HUES6 (cell line): Measurements from ENCODE around the gene FBLN2.

Experiments
- H3K27ac ChIP-seq: 2 replicates; pipeline ENCODE4 v1.7.0; 2013; ENCODE audit warnings: low read depth, mild to moderate bottlenecking, low read length, inconsistent platforms
- H3K27me3 ChIP-seq: 2 replicates; pipeline ENCODE4 v1.6.1; 2013; ENCODE audit warnings: low read length; ENCODE audit not compliant: control insufficient read depth, insufficient read depth
- H3K36me3 ChIP-seq: 2 replicates; pipeline ENCODE4 v1.6.1; 2013; ENCODE audit warnings: low read length; ENCODE audit not compliant: control insufficient read depth, insufficient read depth
- H3K4me1 ChIP-seq: 2 replicates; pipeline ENCODE4 v1.6.1; 2013; ENCODE audit warnings: low read length; ENCODE audit not compliant: control insufficient read depth, insufficient read depth
- H3K4me3 ChIP-seq: 2 replicates; pipeline ENCODE4 v1.5.1; 2013; ENCODE audit warnings: low read depth, low read length
- H3K9ac ChIP-seq: one replicate; pipeline ENCODE4 v1.6.1; 2013; ENCODE audit warnings: mild to moderate bottlenecking, low read length
- H3K9me3 ChIP-seq: 2 replicates; pipeline ENCODE4 v1.6.1; 2013; ENCODE audit warnings: low read depth, low read length; ENCODE audit not compliant: control insufficient read depth, insufficient read depth

FBLN2 gene

GRCh38 chr3:13570391-13571194, 21.7 kb downstream of the FBLN2 start:
- H3K9me3 ChIP-seq, result no peaks in the 10 kb centered on the region
- no peaks in the 10 kb centered on the region for H3K36me3 ChIP-seq
- no peak overlapping the region for H3K4me3 ChIP-seq
- no peaks in the 10 kb centered on the region for H3K27me3 ChIP-seq
- no peak overlapping the region for H3K27ac ChIP-seq
- peaks cover 38% of the 10 kb centered on the region for H3K4me1 ChIP-seq
- no peak overlapping the region for H3K9ac ChIP-seq

GRCh38 chr3:13571264-13571663, 22.3 kb downstream of the FBLN2 start:
- H3K4me3 ChIP-seq, result no peak overlapping the region
- H3K9ac ChIP-seq, result no peak overlapping the region
- H3K9me3 ChIP-seq, result no peaks in the 10 kb centered on the region
- no peak overlapping the region for H3K27ac ChIP-seq
- no peaks in the 10 kb centered on the region for H3K27me3 ChIP-seq
- peaks cover 38% of the 10 kb centered on the region for H3K4me1 ChIP-seq
- H3K36me3 ChIP-seq, result no peaks in the 10 kb centered on the region

GRCh38 chr3:13571831-13572750, 23.2 kb downstream of the FBLN2 start:
- Histone ChIP-seq H3K9ac (no peak overlapping the region), H3K27me3 (no peaks in the 10 kb centered on the region), H3K4me1 (peaks cover 39% of the 10 kb centered on the region), H3K36me3 (no peaks in the 10 kb centered on the region), H3K4me3 (no peak overlapping the region), H3K9me3 (no peaks in the 10 kb centered on the region), H3K27ac (no peak overlapping the region)

DNA sequence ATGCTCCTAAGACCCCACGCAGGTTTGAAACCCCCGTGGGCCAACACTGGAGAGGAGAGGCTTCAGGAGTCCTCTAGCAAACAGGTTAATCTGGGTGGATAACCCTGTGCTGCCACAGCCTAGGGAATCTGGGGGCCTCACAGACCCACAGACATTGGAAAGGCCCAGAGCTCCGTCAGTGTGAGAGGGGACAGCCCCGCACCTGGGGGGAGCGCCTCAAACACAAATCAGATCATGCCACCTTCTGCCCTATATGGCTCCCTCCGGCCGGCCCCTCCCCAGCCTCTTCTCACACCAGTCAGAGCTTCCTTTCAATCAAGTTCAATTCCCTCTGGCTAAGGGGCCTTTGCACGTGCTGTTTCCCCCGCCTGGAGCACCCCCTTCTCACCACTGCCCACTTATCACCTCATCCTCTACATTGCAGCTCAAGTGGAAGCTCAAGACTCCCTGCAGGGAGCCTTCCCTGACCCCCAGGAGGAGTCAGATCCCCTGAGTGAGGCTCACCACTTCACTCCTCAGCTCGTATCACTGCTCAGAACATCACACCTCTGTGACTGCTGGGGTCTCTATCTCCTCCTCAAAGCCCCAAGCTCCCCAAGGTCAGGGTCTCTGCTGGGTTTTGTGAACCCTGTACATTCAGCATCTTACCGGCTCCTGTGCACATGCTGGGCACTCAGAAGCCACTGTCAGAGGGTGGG, 24.1 kb downstream of the FBLN2 start:
- H3K9me3 ChIP-seq, result no peaks in the 10 kb centered on the region
- H3K4me1 ChIP-seq, result peaks cover 39% of the 10 kb centered on the region
- H3K27ac ChIP-seq, result no peak overlapping the region
- H3K4me3 ChIP-seq, result no peak overlapping the region
- no peaks in the 10 kb centered on the region for H3K27me3 ChIP-seq
- no peaks in the 10 kb centered on the region for H3K36me3 ChIP-seq
- no peak overlapping the region for H3K9ac ChIP-seq

DNA sequence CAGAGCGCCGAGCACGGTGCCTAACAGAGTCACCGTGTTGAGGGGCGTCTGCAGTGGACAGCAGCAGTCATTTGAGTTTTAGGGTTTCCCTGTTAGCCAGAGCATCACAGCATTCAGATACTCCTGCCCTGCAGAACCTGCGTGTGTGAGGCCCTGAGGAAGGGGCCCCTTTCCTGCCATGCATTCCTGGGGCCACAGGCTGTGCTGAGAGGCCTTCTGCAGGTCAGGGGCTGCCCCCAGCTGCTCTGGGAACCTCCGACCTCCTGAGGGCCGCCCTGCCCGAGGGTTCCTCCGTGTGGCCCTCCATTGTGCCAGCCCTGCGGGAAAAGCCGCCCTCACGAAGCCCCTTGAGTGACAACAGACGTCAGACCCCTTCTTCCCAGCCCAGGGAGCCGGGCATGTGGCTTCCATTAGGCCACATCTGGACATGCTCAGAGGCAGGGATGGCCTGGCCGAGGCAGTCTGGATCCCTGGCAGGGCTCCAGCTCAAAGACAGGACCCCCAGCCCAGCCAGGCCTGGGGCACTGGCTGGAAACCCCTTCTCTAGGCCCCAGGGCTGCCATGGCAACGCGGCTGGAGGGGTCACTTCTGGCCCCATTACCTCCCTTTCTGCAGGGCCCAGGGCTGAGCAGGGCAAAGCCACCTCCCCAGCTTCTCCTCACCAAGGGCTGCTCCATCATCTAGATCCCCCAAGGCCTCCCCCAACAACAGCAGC, 25.3 kb downstream of the FBLN2 start:
- H3K36me3 ChIP-seq, result no peaks in the 10 kb centered on the region
- no peaks in the 10 kb centered on the region for H3K9me3 ChIP-seq
- no peak overlapping the region for H3K27ac ChIP-seq
- peaks cover 30% of the 10 kb centered on the region for H3K4me1 ChIP-seq
- peak overlapping the region; percentile 15 for H3K9ac ChIP-seq
- no peak overlapping the region for H3K4me3 ChIP-seq
- no peaks in the 10 kb centered on the region for H3K27me3 ChIP-seq

- peak overlapping the region; percentile 49 for H3K9ac ChIP-seq
- no peak overlapping the region for H3K4me3 ChIP-seq
- H3K4me1 ChIP-seq, result peaks cover 29% of the 10 kb centered on the region
- no peaks in the 10 kb centered on the region for H3K27me3 ChIP-seq
- H3K36me3 ChIP-seq, result no peaks in the 10 kb centered on the region
- no peaks in the 10 kb centered on the region for H3K9me3 ChIP-seq
- H3K27ac ChIP-seq, result no peak overlapping the region
Observed at GRCh38 chr3:13574798-13575451, 26.0 kb downstream of the FBLN2 start.

DNA sequence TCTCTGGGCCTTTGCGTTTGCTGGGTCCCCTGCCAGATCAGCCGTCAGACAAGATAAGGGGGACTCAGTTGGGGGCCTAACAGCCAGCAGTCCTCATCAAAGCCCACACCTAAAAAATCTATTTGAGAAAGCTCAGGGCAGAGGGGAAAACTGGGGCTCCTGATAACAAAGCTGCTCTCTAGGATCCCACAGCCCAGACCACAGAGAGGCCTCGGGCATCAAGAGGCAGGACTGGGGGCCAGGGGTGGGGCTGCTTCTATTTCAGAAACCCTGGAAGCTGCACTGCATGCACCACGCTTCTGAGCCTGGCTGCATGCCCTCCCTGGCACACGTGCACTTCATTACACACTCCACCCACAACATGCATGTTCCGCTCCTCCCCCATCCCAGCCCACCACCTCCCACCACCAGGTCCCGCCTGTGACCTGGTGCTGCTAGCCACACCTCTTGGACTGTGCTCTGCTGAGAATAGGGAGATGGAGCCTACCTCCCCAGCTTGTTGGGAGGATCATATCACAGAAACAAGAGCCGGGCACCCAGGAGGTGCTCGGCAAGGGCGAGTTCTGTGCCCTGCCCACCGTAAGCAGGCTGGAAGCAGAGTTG, 26.6 kb downstream of the FBLN2 start:
- no peaks in the 10 kb centered on the region for H3K36me3 ChIP-seq
- no peaks in the 10 kb centered on the region for H3K27me3 ChIP-seq
- H3K9ac ChIP-seq, result peak overlapping the region; percentile 49
- no peak overlapping the region for H3K27ac ChIP-seq
- H3K4me3 ChIP-seq, result no peak overlapping the region
- H3K4me1 ChIP-seq, result peaks cover 29% of the 10 kb centered on the region
- H3K9me3 ChIP-seq, result no peaks in the 10 kb centered on the region

DNA sequence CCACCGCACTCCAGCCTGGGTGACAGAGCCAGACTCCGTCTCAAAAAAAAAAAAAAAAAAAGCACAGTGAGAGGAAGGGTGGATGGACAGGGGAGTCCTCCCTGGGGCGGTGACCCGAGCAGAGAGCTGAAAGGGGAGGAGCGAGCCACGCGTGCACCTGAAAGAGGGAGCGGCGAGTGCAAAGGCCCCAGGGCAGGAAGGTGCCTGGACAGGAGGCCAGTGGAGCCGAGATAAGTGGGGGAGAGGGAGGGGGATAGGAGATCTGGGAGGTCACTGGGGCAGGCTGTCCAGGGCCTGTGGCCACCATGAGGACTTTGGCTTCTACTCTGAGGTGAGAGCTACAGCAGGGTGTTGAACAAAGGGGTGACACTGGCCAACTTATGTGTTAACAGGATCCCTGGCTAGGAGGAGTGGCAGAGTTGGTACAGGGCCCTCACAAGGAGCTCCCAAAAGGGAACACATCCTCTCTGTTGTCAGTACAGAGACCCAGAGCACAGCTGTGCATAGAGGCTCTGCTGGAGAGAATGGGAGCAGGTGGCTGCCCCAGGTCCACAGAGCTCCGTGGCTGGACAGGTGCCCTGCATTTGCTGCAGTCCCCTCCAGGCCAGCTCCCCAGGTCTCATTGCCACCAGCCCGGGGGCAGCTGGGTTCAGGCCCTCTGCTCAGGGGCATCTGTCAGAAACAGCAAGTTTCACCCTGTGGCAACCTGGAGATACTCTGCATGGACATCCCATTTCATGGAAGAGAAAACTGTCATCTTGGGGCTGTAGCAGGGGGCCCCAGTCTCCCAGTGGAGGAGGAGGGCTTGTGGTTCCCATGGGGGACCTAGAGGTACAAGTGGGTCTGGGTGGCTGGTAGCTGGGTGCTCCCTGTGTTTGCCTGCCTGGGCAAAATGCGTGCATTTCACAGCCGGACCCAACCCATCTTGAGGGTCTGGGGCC, 28.5 kb downstream of the FBLN2 start:
- Histone ChIP-seq H3K9me3 (no peaks in the 10 kb centered on the region), H3K4me3 (no peak overlapping the region), H3K9ac (no peak overlapping the region), H3K27ac (no peak overlapping the region), H3K36me3 (no peaks in the 10 kb centered on the region), H3K4me1 (peaks cover 30% of the 10 kb centered on the region), H3K27me3 (no peaks in the 10 kb centered on the region)

DNA sequence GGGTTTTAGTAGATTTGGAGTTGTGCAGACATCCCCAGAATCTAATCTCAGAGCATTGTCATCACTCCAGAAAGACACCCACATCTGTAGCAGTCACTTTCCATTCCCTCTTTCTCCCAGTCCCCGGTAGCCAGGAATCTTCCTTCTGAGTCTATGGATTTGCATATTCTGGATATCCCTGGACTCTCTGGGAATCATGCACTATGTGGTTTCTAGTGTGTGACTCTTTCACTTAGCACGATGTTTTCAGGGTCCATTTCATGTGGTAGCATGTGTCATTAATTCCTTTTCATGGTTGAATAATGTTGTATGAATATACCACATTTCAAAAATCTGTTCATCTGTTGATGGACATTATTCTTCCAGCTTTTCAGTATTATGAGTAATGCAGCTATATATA, 29.3 kb downstream of the FBLN2 start:
- no peak overlapping the region for H3K27ac ChIP-seq

More for the DNA sequence above, 29.3 kb downstream of the FBLN2 start:
- Histone ChIP-seq H3K4me1 (peaks cover 34% of the 10 kb centered on the region), H3K27me3 (no peaks in the 10 kb centered on the region), H3K9ac (no peak overlapping the region), H3K4me3 (no peak overlapping the region), H3K9me3 (no peaks in the 10 kb centered on the region), H3K36me3 (no peaks in the 10 kb centered on the region)
